ENCODE results near the gene KCNMA1.

The KCNMA1 gene

GRCh38 chr10:77219046-77219445, 418.6 kb downstream of the KCNMA1 start:
- DNase-seq (ENCODE audit: low read depth, low spot score) = no peak

GRCh38 chr10:77214799-77215198, 422.8 kb downstream of the KCNMA1 start:
- no peak for DNase-seq (ENCODE audit: low read depth, low spot score)

GRCh38 chr10:77212632-77213031, 425.0 kb downstream of the KCNMA1 start:
- DNase-seq (ENCODE audit: low read depth, low spot score) = no peak

GRCh38 chr10:77210645-77211044, 427.0 kb downstream of the KCNMA1 start:
- DNase-seq (ENCODE audit: low read depth, low spot score) = no peak

GRCh38 chr10:77208684-77209256, 428.8 kb downstream of the KCNMA1 start:
- DNase-seq (ENCODE audit: low read depth, low spot score) = no peak

- no peak for DNase-seq (ENCODE audit: low read depth, low spot score)
Measured at GRCh38 chr10:77207828-77208185, 429.8 kb downstream of the KCNMA1 start.

- no peak for DNase-seq (ENCODE audit: low read depth, low spot score)
Measured at GRCh38 chr10:77207182-77207827, 430.3 kb downstream of the KCNMA1 start.

GRCh38 chr10:77205135-77205534, 432.5 kb downstream of the KCNMA1 start:
- no peak for DNase-seq (ENCODE audit: low read depth, low spot score)

GRCh38 chr10:77204171-77204570, 433.4 kb downstream of the KCNMA1 start:
- no peak for DNase-seq (ENCODE audit: low read depth, low spot score)

GRCh38 chr10:77202857-77203256, 434.8 kb downstream of the KCNMA1 start:
- DNase-seq (ENCODE audit: low read depth, low spot score) = no peak

- DNase-seq (ENCODE audit: low read depth, low spot score) = no peak
Measured at GRCh38 chr10:77201135-77202106, 436.2 kb downstream of the KCNMA1 start.

- DNase-seq (ENCODE audit: low read depth, low spot score) = no peak
Measured at GRCh38 chr10:77197544-77197943, 440.1 kb downstream of the KCNMA1 start.

GRCh38 chr10:77196614-77197013, 441.0 kb downstream of the KCNMA1 start:
- DNase-seq (ENCODE audit: low read depth, low spot score) = no peak

GRCh38 chr10:77195101-77195500, 442.5 kb downstream of the KCNMA1 start:
- DNase-seq (ENCODE audit: low read depth, low spot score) = no peak

GRCh38 chr10:77193001-77193400, 444.6 kb downstream of the KCNMA1 start:
- no peak for DNase-seq (ENCODE audit: low read depth, low spot score)

- no peak for DNase-seq (ENCODE audit: low read depth, low spot score)
Measured at GRCh38 chr10:77192402-77192801, 445.2 kb downstream of the KCNMA1 start.

GRCh38 chr10:77191324-77192049, 446.1 kb downstream of the KCNMA1 start:
- no peak for DNase-seq (ENCODE audit: low read depth, low spot score)

- no peak for DNase-seq (ENCODE audit: low read depth, low spot score)
Measured at GRCh38 chr10:77190291-77190690, 447.3 kb downstream of the KCNMA1 start.

GRCh38 chr10:77189520-77189919, 448.1 kb downstream of the KCNMA1 start:
- no peak for DNase-seq (ENCODE audit: low read depth, low spot score)

GRCh38 chr10:77189075-77189474, 448.5 kb downstream of the KCNMA1 start:
- DNase-seq (ENCODE audit: low read depth, low spot score) = no peak

- DNase-seq (ENCODE audit: low read depth, low spot score) = no peak
Measured at GRCh38 chr10:77188521-77188920, 449.1 kb downstream of the KCNMA1 start.

- DNase-seq (ENCODE audit: low read depth, low spot score) = no peak
Measured at GRCh38 chr10:77188000-77188395, 449.6 kb downstream of the KCNMA1 start.
